PC-9 (cell line): ENCODE measurements around the gene CPO. TPM values are rescaled to one million over a fixed set of nuclear protein-coding genes. Genes with fewer than 3 reads are reported as not detected.
A peak's percentile ranks its signal among the peaks of the same experiment; 100 is the strongest.

Source experiments
- Bru-seq: library from RNA; stranded (reverse); fragments of 400-500 nt; gene quantifications from one replicate; lab custom pipeline; 2021; lab: Mats Ljungman, UMichigan
- BruChase-seq, 2 experiments: library from RNA; stranded (reverse); fragments of 400-500 nt; gene quantifications; one replicate each; lab custom pipeline; 2021; lab: Mats Ljungman, UMichigan
- BruUV-seq: library from RNA; stranded (reverse); fragments of 400-500 nt; replicated peaks from 2 replicates; lab custom pipeline; 2021; lab: Mats Ljungman, UMichigan
- CTCF ChIA-PET: fragments of 300-600 bp; sonication (Branson Sonifier 250); formaldehyde crosslinking; loops from one replicate; lab custom pipeline; 2022; ENCODE audit warnings: antibody characterized with exemption; lab: Charles Lee
- POLR2A ChIA-PET: fragments of 300-600 bp; sonication (Branson Sonifier 250); formaldehyde crosslinking; loops from one replicate; lab custom pipeline; 2022; ENCODE audit warnings: antibody characterized with exemption; ENCODE audit not compliant: unreplicated experiment; lab: Charles Lee
- DNase-seq, 2 experiments: peaks; one replicate each; pipeline versions ENCODE4 v3.0.0 to v3.0.0-alpha.2; 2015 to 2022; ENCODE audit warnings: mixed read lengths in 1 of 2
- H2AFZ ChIP-seq: fragments of 200-600 bp; sonication (generic); 2 replicates; pipeline ENCODE4 v1.8.1; 2017; ENCODE audit warnings: antibody characterized with exemption
- H3F3A ChIP-seq: fragments of 200-600 bp; sonication (generic); 2 replicates; pipeline ENCODE4 v1.8.1; 2017; ENCODE audit warnings: antibody characterized with exemption, mild to moderate bottlenecking, low read depth; ENCODE audit not compliant: insufficient read depth
- H3K27ac ChIP-seq: fragments of 200-600 bp; sonication (generic); 2 replicates; pipeline ENCODE4 v1.6.1; 2016; ENCODE audit warnings: mixed run types
- H3K27me3 ChIP-seq: fragments of 200-600 bp; sonication (generic); 2 replicates; pipeline ENCODE4 v1.6.1; 2016; ENCODE audit warnings: low read depth, mixed run types; ENCODE audit not compliant: insufficient read depth
- H3K36me3 ChIP-seq: fragments of 200-600 bp; sonication (generic); 2 replicates; pipeline ENCODE4 v1.6.1; 2016; ENCODE audit warnings: low read depth, mixed run types
- H3K4me1 ChIP-seq: fragments of 200-600 bp; sonication (generic); replicated peaks from 2 replicates; pipeline ENCODE4 v1.6.1; 2016; ENCODE audit warnings: mixed run types; ENCODE audit not compliant: insufficient read depth
- H3K4me2 ChIP-seq: fragments of 200-600 bp; sonication (generic); 2 replicates; pipeline ENCODE4 v1.6.1; 2017; ENCODE audit warnings: mixed run types
- H3K4me3 ChIP-seq: fragments of 200-600 bp; sonication (generic); 2 replicates; pipeline ENCODE4 v1.6.1; 2016; ENCODE audit warnings: mixed run types
- H3K79me2 ChIP-seq: fragments of 200-600 bp; sonication (generic); 2 replicates; pipeline ENCODE4 v1.6.1; 2017; ENCODE audit warnings: low read depth, mixed run types
- H3K9me2 ChIP-seq: fragments of 200-600 bp; sonication (generic); 2 replicates; pipeline ENCODE4 v1.8.1; 2017; ENCODE audit warnings: mild to moderate bottlenecking; ENCODE audit not compliant: insufficient read depth
- H3K9me3 ChIP-seq: fragments of 200-600 bp; sonication (generic); 2 replicates; pipeline ENCODE4 v1.8.1; 2016; ENCODE audit warnings: low read depth; ENCODE audit not compliant: insufficient read depth
- H4K20me1 ChIP-seq: fragments of 200-600 bp; sonication (generic); 2 replicates; pipeline ENCODE4 v1.8.1; 2017; ENCODE audit not compliant: insufficient read depth
- EZH2 ChIP-seq: fragments of 200-600 bp; sonication (generic); IDR thresholded peaks from 2 replicates; pipeline ENCODE4 v1.8.0; 2017; ENCODE audit warnings: antibody characterized with exemption, low read depth
- intact Hi-C: fragments of 100-400 bp; cut with micrococcal nuclease; formaldehyde crosslinking; loops from one replicate; pipeline ENCODE4 v1.10.0; 2022; ENCODE audit not compliant: unreplicated experiment
- long read RNA-seq: library from polyadenylated mRNA; stranded (forward); transcript quantifications from one replicate; pipeline ENCODE4 v2.0.0, GENCODE V29; 2022
- total RNA-seq: library from RNA; stranded (reverse); gene quantifications from 2 replicates; pipeline ENCODE4 v1.2.3, GENCODE V29; 2021
- TF ChIP-seq, protein P1 (sequence below): fragments of 200-600 bp; sonication (generic); conservative IDR thresholded peaks from 2 replicates; pipeline ENCODE4 v1.6.1; 2017; ENCODE audit warnings: mixed run types, antibody characterized with exemption, mild to moderate bottlenecking, moderate library complexity

Gene CPO, protein sequence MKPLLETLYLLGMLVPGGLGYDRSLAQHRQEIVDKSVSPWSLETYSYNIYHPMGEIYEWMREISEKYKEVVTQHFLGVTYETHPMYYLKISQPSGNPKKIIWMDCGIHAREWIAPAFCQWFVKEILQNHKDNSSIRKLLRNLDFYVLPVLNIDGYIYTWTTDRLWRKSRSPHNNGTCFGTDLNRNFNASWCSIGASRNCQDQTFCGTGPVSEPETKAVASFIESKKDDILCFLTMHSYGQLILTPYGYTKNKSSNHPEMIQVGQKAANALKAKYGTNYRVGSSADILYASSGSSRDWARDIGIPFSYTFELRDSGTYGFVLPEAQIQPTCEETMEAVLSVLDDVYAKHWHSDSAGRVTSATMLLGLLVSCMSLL
- total RNA-seq (not detected in 2 replicates), Bru-seq, nascent RNA (percentile 22 among the genes with signal in this experiment), BruChase-seq, experiment 1, labeled RNA remaining after a 2-hour chase (percentile 22 among the genes with signal in this experiment), BruChase-seq, experiment 2, labeled RNA remaining after a 6-hour chase (percentile 19 among the genes with signal in this experiment)
- long read RNA-seq = 0 reads

DNA sequence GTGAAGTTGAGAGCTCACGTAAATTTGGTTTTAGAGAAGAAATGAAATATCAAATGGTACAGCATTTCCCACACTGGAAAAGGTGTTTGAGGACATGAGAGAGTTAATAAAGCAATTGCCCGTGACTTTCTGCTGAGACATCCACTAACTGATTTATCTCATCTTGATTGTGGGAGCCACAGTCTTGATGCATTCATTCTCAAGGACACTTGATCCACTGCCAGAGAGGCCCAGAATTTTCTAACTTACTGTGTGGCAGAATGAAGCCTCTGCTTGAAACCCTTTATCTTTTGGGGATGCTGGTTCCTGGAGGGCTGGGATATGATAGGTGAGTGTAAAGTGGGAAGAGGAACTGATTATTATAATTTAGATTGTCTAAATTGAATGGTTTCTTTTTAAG, at the start of gene CPO:
TSS of gene CPO (plus strand) at position 179 of the 400 bp plus-strand sequence. CDS start at position 261, 82 bp downstream.
- no peak within 1 kb of the TSS for H3K27ac ChIP-seq
- H4K20me1 ChIP-seq = no peaks in the 10 kb centered on the region
- no peak for DNase-seq
- H3K9me3 ChIP-seq = no peaks in the 10 kb centered on the region; the same call in 1 of the 2 replicates
- no peaks in the 10 kb centered on the region for H3F3A ChIP-seq
- H3K4me1 ChIP-seq = no peaks in the 10 kb centered on the region
- no peak within 1 kb of the TSS for H2AFZ ChIP-seq
- no peak within 1 kb of the TSS for H3K4me2 ChIP-seq
- TF ChIP-seq, protein P1, sequence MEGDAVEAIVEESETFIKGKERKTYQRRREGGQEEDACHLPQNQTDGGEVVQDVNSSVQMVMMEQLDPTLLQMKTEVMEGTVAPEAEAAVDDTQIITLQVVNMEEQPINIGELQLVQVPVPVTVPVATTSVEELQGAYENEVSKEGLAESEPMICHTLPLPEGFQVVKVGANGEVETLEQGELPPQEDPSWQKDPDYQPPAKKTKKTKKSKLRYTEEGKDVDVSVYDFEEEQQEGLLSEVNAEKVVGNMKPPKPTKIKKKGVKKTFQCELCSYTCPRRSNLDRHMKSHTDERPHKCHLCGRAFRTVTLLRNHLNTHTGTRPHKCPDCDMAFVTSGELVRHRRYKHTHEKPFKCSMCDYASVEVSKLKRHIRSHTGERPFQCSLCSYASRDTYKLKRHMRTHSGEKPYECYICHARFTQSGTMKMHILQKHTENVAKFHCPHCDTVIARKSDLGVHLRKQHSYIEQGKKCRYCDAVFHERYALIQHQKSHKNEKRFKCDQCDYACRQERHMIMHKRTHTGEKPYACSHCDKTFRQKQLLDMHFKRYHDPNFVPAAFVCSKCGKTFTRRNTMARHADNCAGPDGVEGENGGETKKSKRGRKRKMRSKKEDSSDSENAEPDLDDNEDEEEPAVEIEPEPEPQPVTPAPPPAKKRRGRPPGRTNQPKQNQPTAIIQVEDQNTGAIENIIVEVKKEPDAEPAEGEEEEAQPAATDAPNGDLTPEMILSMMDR = no peak
- no peak for TF ChIP-seq EZH2
- H3K36me3 ChIP-seq = no peaks in the 10 kb centered on the region
- H3K4me3 ChIP-seq = no peak within 1 kb of the TSS
- CTCF ChIA-PET = no interaction called here
- H3K79me2 ChIP-seq = no peaks in the 10 kb centered on the region
- no peaks in the 10 kb centered on the region for H3K9me2 ChIP-seq
- no TSS peak for BruUV-seq
- POLR2A ChIA-PET = no interaction called here
- no peaks in the 10 kb centered on the region for H3K27me3 ChIP-seq
- intact Hi-C loops = no loop called here

DNA sequence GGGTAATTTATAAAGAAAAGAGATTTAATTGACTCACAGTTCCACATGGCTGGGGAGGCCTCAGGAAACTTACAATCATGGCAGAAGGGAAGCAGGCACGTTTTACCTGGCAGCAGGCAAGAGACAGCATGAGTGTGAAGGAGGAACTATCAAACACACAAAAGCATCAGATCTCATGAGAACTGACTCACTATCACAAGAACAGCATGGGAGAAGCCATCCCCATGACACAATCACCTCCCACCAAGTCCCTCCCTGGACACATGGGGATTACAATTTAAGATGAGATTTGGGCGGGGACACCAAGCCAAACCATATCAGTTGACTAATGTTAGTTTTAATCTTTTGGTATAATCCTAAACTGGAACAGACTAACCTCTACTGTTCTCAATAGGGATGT, 49.1 kb upstream of the CPO start:
- H3F3A ChIP-seq = no peaks in the 10 kb centered on the region
- H3K79me2 ChIP-seq = no peaks in the 10 kb centered on the region
- H2AFZ ChIP-seq = no peak overlapping the region
- H3K4me1 ChIP-seq = no peaks in the 10 kb centered on the region
- H4K20me1 ChIP-seq = no peaks in the 10 kb centered on the region
- H3K4me2 ChIP-seq = no peak overlapping the region
- H3K27ac ChIP-seq = no peak overlapping the region
- intact Hi-C loops = no loop called here
- no peaks in the 10 kb centered on the region for H3K9me2 ChIP-seq
- no peak for TF ChIP-seq EZH2
- TF ChIP-seq, protein P1 = no peak
- H3K27me3 ChIP-seq = no peaks in the 10 kb centered on the region
- H3K4me3 ChIP-seq = no peak overlapping the region
- H3K9me3 ChIP-seq = no peaks in the 10 kb centered on the region
- H3K36me3 ChIP-seq = no peaks in the 10 kb centered on the region
- ChIA-PET CTCF (no interaction called here), POLR2A (no interaction called here)
- no peak for DNase-seq
- no TSS peak for BruUV-seq

DNA sequence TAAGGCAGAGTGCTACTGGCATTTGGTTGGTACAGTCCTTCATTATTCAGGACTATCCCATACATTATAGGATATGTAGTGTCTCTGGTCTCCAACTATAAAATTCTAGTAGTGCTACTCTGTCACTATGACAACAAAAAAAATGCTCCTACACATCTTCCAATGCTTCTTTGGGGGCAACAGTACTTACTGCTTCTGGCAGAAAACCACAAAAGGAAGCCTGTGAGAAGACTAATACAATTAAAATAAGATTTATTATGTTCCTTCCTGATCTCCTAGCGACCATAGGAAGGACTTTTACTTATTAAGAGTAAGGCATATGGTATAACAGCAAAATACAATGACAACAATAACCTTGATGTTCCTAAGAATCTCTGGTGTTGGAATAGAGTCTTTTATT, 48.4 kb upstream of the CPO start:
- ChIA-PET POLR2A (no interaction called here), CTCF (no interaction called here)
- Histone ChIP-seq H3K4me2 (no peak overlapping the region), H3K27me3 (no peaks in the 10 kb centered on the region), H3K79me2 (no peaks in the 10 kb centered on the region), H3K36me3 (no peaks in the 10 kb centered on the region), H3K4me1 (no peaks in the 10 kb centered on the region), H3K4me3 (no peak overlapping the region), H3K9me2 (no peaks in the 10 kb centered on the region), H3K9me3 (no peaks in the 10 kb centered on the region), H2AFZ (no peak overlapping the region), H3K27ac (no peak overlapping the region), H4K20me1 (no peaks in the 10 kb centered on the region), H3F3A (no peaks in the 10 kb centered on the region)
- intact Hi-C loops = loop anchor here (1.0 kb wide), 1 partner anchor 11 kb away; no protein-coding TSS in a partner anchor
- no peak for TF ChIP-seq EZH2
- TF ChIP-seq, protein P1 = no peak
- BruUV-seq = no TSS peak
- DNase-seq = no peak
